H9 (cell line): ENCODE measurements around the gene TRRAP. TPM values are rescaled to one million over a fixed set of nuclear protein-coding genes. Genes with fewer than 3 reads are reported as not detected.

Experiments
- DNase-seq: peaks from one replicate; pipeline ENCODE4 v3.0.0-alpha.2; 2017
- H2AFZ ChIP-seq: one replicate; pipeline ENCODE4 v1.6.1; 2013; ENCODE audit warnings: mild to moderate bottlenecking, low read length, control low read depth, moderate library complexity
- H2AK5ac ChIP-seq: 2 replicates; pipeline ENCODE4 v1.6.1; 2013; ENCODE audit warnings: low read length, control low read depth, mixed read lengths; ENCODE audit not compliant: insufficient read length
- H2BK120ac ChIP-seq: one replicate; pipeline ENCODE4 v1.6.1; 2013; ENCODE audit warnings: low read depth, mild to moderate bottlenecking, low read length, control low read depth, inconsistent platforms; ENCODE audit not compliant: poor library complexity, severe bottlenecking
- H2BK12ac ChIP-seq: 2 replicates; pipeline ENCODE4 v1.6.1; 2013; ENCODE audit warnings: low read length, control low read depth, mixed read lengths, low read depth; ENCODE audit not compliant: insufficient read length
- H2BK15ac ChIP-seq: 2 replicates; pipeline ENCODE4 v1.6.1; 2013; ENCODE audit warnings: low read depth, low read length, control low read depth
- H2BK20ac ChIP-seq: one replicate; pipeline ENCODE4 v1.6.1; 2013; ENCODE audit warnings: low read depth, mild to moderate bottlenecking, low read length, control low read depth, inconsistent platforms; ENCODE audit not compliant: poor library complexity, severe bottlenecking
- H2BK5ac ChIP-seq: 2 replicates; pipeline ENCODE4 v1.6.1; 2013; ENCODE audit warnings: low read length, control low read depth, mixed read lengths; ENCODE audit not compliant: insufficient read length
- H3K14ac ChIP-seq: 2 replicates; pipeline ENCODE4 v1.6.1; 2013; ENCODE audit warnings: low read length, control low read depth; ENCODE audit not compliant: insufficient read depth
- H3K18ac ChIP-seq: 2 replicates; pipeline ENCODE4 v1.6.1; 2013; ENCODE audit warnings: low read depth, mild to moderate bottlenecking, mixed read lengths, low read length, control low read depth; ENCODE audit not compliant: insufficient read length
- H3K23ac ChIP-seq: 2 replicates; pipeline ENCODE4 v1.6.1; 2013; ENCODE audit warnings: low read length, control low read depth, mixed read lengths, low read depth; ENCODE audit not compliant: insufficient read length
- H3K23me2 ChIP-seq: 2 replicates; pipeline ENCODE4 v1.6.1; 2013; ENCODE audit warnings: low read depth, mild to moderate bottlenecking, mixed read lengths, low read length, control low read depth; ENCODE audit not compliant: insufficient read length, poor library complexity, severe bottlenecking
- H3K27ac ChIP-seq: 2 replicates; pipeline ENCODE4 v1.5.1; 2013; ENCODE audit warnings: low read length, control low read depth, mixed read lengths, low read depth; ENCODE audit not compliant: insufficient read length
- H3K27me3 ChIP-seq: 2 replicates; pipeline ENCODE4 v1.6.1; 2013; ENCODE audit warnings: low read length, control low read depth, inconsistent platforms; ENCODE audit not compliant: insufficient read depth
- H3K4ac ChIP-seq: 2 replicates; pipeline ENCODE4 v1.6.1; 2013; ENCODE audit warnings: low read depth, mild to moderate bottlenecking, control low read depth, inconsistent platforms, low read length, moderate library complexity
- H3K4me1 ChIP-seq: 2 replicates; pipeline ENCODE4 v1.6.1; 2013; ENCODE audit warnings: low read length, control low read depth, inconsistent platforms; ENCODE audit not compliant: insufficient read depth
- H3K4me2 ChIP-seq: 2 replicates; pipeline ENCODE4 v1.6.1; 2013; ENCODE audit warnings: low read length, control low read depth, mixed read lengths; ENCODE audit not compliant: insufficient read length, insufficient read depth
- H3K56ac ChIP-seq: 2 replicates; pipeline ENCODE4 v1.6.1; 2013; ENCODE audit warnings: low read depth, mild to moderate bottlenecking, mixed read lengths, low read length, control low read depth; ENCODE audit not compliant: insufficient read length
- H3K79me1 ChIP-seq: 2 replicates; pipeline ENCODE4 v1.6.1; 2013; ENCODE audit warnings: low read depth, mild to moderate bottlenecking, moderate library complexity, low read length, control low read depth, inconsistent platforms; ENCODE audit not compliant: insufficient read depth, poor library complexity, severe bottlenecking
- H3K79me2 ChIP-seq: 2 replicates; pipeline ENCODE4 v1.6.1; 2013; ENCODE audit warnings: low read length, control low read depth, inconsistent platforms; ENCODE audit not compliant: insufficient read depth
- H3K9ac ChIP-seq: 2 replicates; pipeline ENCODE4 v1.6.1; 2013; ENCODE audit warnings: low read length, control low read depth, mixed read lengths; ENCODE audit not compliant: insufficient read length; ENCODE audit errors: extremely low read depth
- H3K9me3 ChIP-seq: one replicate; pipeline ENCODE4 v1.6.1; 2013; ENCODE audit warnings: low read depth, low read length, inconsistent platforms; ENCODE audit not compliant: control insufficient read depth
- H3T11ph ChIP-seq: one replicate; pipeline ENCODE4 v1.6.1; 2013; ENCODE audit warnings: mild to moderate bottlenecking, low read length, control low read depth, inconsistent platforms
- H4K20me1 ChIP-seq: one replicate; pipeline ENCODE4 v1.6.1; 2013; ENCODE audit not compliant: control insufficient read depth, insufficient read length, insufficient read depth
- H4K5ac ChIP-seq: 2 replicates; pipeline ENCODE4 v1.6.1; 2013; ENCODE audit warnings: low read depth, mild to moderate bottlenecking, mixed read lengths, low read length, control low read depth; ENCODE audit not compliant: insufficient read length
- H4K8ac ChIP-seq: replicated peaks from 2 replicates; pipeline ENCODE4 v1.6.1; 2013; ENCODE audit warnings: low read length, control low read depth, mixed read lengths, low read depth; ENCODE audit not compliant: insufficient read length
- H4K91ac ChIP-seq: 2 replicates; pipeline ENCODE4 v1.6.1; 2013; ENCODE audit warnings: low read depth, mild to moderate bottlenecking, moderate library complexity, mixed read lengths, low read length, control low read depth; ENCODE audit not compliant: insufficient read length
- H3K27ac Mint-ChIP-seq, 3 experiments: 2 replicates in 2 of 3; 3 replicates in 1 of 3; pipeline ENCODE4 v1.8.0; 2020 to 2021; ENCODE audit warnings: mixed read lengths in 3 of 3, mild to moderate bottlenecking in 1 of 3, moderate library complexity in 1 of 3
- H3K27me3 Mint-ChIP-seq: 2 replicates; pipeline ENCODE4 v1.8.0; 2021; ENCODE audit warnings: low read depth, mild to moderate bottlenecking, moderate library complexity, mixed read lengths
- H3K36me3 Mint-ChIP-seq, 3 experiments: 2 replicates in 2 of 3; 3 replicates in 1 of 3; pipeline ENCODE4 v1.8.0; 2020 to 2021; ENCODE audit warnings: low read depth in 3 of 3, mixed read lengths in 3 of 3; ENCODE audit not compliant: insufficient read depth in 1 of 3
- H3K4me1 Mint-ChIP-seq, 2 experiments: 2 replicates each; pipeline ENCODE4 v1.8.0; 2020; ENCODE audit warnings: mixed read lengths in 2 of 2
- H3K4me3 Mint-ChIP-seq, 2 experiments: 2 replicates in 1 of 2; 3 replicates in 1 of 2; pipeline ENCODE4 v1.8.0; 2020 to 2021; ENCODE audit warnings: mild to moderate bottlenecking in 2 of 2, mixed read lengths in 2 of 2, moderate library complexity in 1 of 2
- H3K9me3 Mint-ChIP-seq, 2 experiments: 2 replicates in 1 of 2; 3 replicates in 1 of 2; pipeline ENCODE4 v1.8.0; 2020; ENCODE audit warnings: mild to moderate bottlenecking in 2 of 2, mixed read lengths in 2 of 2, moderate library complexity in 1 of 2
- WGBS: extraction: QIAGEN DNeasy Blood & Tissue Kit; methylation state at CpG from one replicate; pipeline ENCODE4 v1.1.7; 2013; ENCODE audit warnings: missing lambda C conversion rate, low lambda C conversion rate, mixed read lengths; ENCODE audit not compliant: insufficient read length; ENCODE audit errors: extremely low coverage; 5-methylcytosine and 5-hydroxymethylcytosine counted together
- total RNA-seq: library from RNA; stranded (reverse); gene quantifications from 2 replicates; pipeline ENCODE4 v1.2.1, GENCODE V29; 2021
- TF ChIP-seq, protein P1 (sequence below): fragments of 200-600 bp; sonication (generic); conservative IDR thresholded peaks from 3 replicates; pipeline ENCODE4 v1.8.0; 2021; ENCODE audit warnings: antibody characterized with exemption, mild to moderate bottlenecking

TRRAP gene
- total RNA-seq, 1 experiment from 2014 or later = 58.6 TPM

- Histone ChIP-seq H3K14ac (no peak overlapping the region), H3K9ac (no peak overlapping the region), H3K79me2 (no peaks in the 10 kb centered on the region), H4K91ac (no peak overlapping the region), H3K23me2 (no peaks in the 10 kb centered on the region), H3K4ac (no peak overlapping the region), H3K4me1 (no peaks in the 10 kb centered on the region), H3T11ph (no peak overlapping the region), H3K27me3 (no peaks in the 10 kb centered on the region; the same call in 1 of the 2 replicates), H2BK20ac (no peak overlapping the region), H3K79me1 (no peaks in the 10 kb centered on the region), H2BK120ac (no peak overlapping the region), H4K5ac (no peak overlapping the region), H4K8ac (no peak overlapping the region), H2BK5ac (no peak overlapping the region), H3K27ac (no peak overlapping the region), H3K56ac (no peak overlapping the region), H3K4me2 (no peak overlapping the region), H3K23ac (no peak overlapping the region), H3K9me3 (no peaks in the 10 kb centered on the region), H2BK15ac (no peak overlapping the region), H2AK5ac (no peak overlapping the region), H2BK12ac (no peak overlapping the region), H2AFZ (no peak overlapping the region), H4K20me1 (no peaks in the 10 kb centered on the region), H3K18ac (no peak overlapping the region)
- Mint-ChIP-seq H3K27ac (no peak overlapping the region), H3K4me1 (peaks cover 11 to 17% of the 10 kb centered on the region in 2 experiments), H3K4me3 (no peak overlapping the region), H3K27me3 (peaks cover 10% of the 10 kb centered on the region), H3K36me3 (no peaks in the 10 kb centered on the region), H3K9me3 (no peaks in the 10 kb centered on the region)
- TF ChIP-seq, protein P1, sequence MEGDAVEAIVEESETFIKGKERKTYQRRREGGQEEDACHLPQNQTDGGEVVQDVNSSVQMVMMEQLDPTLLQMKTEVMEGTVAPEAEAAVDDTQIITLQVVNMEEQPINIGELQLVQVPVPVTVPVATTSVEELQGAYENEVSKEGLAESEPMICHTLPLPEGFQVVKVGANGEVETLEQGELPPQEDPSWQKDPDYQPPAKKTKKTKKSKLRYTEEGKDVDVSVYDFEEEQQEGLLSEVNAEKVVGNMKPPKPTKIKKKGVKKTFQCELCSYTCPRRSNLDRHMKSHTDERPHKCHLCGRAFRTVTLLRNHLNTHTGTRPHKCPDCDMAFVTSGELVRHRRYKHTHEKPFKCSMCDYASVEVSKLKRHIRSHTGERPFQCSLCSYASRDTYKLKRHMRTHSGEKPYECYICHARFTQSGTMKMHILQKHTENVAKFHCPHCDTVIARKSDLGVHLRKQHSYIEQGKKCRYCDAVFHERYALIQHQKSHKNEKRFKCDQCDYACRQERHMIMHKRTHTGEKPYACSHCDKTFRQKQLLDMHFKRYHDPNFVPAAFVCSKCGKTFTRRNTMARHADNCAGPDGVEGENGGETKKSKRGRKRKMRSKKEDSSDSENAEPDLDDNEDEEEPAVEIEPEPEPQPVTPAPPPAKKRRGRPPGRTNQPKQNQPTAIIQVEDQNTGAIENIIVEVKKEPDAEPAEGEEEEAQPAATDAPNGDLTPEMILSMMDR = no peak
- no CpG with 5 or more reads among the region's 4 CpGs for WGBS
- DNase-seq = no peak
Observed at GRCh38 chr7:98840722-98841121, 37.6 kb upstream of the TRRAP start.
